Uterus (tissue), 2 donors: ENCODE results near the gene RNF181.

Source experiments
- POLR2A ChIP-seq, 2 donors: fragments of 450-650 bp; IDR thresholded peaks; one replicate each; pipeline ENCODE4 v1.6.1; 2016; ENCODE audit warnings: antibody characterized with exemption in 2 of 2, mild to moderate bottlenecking in 1 of 2, moderate library complexity in 1 of 2
- TF ChIP-seq, protein P1 (sequence below), 4 experiments: fragments of 200-600 bp in 2 of 4; fragments of 450-650 bp in 2 of 4; sonication (generic) in 2 of 4; IDR thresholded peaks; one replicate each; pipeline ENCODE4 v1.5.1; 2016 to 2019; ENCODE audit warnings: antibody characterized with exemption in 4 of 4, mild to moderate bottlenecking in 2 of 4, moderate library complexity in 1 of 4

- no peak for TF ChIP-seq POLR2A (IDR thresholded peaks at IDR 0.05)
- TF ChIP-seq, protein P1, sequence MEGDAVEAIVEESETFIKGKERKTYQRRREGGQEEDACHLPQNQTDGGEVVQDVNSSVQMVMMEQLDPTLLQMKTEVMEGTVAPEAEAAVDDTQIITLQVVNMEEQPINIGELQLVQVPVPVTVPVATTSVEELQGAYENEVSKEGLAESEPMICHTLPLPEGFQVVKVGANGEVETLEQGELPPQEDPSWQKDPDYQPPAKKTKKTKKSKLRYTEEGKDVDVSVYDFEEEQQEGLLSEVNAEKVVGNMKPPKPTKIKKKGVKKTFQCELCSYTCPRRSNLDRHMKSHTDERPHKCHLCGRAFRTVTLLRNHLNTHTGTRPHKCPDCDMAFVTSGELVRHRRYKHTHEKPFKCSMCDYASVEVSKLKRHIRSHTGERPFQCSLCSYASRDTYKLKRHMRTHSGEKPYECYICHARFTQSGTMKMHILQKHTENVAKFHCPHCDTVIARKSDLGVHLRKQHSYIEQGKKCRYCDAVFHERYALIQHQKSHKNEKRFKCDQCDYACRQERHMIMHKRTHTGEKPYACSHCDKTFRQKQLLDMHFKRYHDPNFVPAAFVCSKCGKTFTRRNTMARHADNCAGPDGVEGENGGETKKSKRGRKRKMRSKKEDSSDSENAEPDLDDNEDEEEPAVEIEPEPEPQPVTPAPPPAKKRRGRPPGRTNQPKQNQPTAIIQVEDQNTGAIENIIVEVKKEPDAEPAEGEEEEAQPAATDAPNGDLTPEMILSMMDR (IDR thresholded peaks at IDR 0.05) = no peak
Observed at GRCh38 chr2:85613717-85614515, 18.4 kb downstream of the RNF181 start.
